ENCODE results near the gene ALDH2.

- TF ChIP-seq, protein P1, sequence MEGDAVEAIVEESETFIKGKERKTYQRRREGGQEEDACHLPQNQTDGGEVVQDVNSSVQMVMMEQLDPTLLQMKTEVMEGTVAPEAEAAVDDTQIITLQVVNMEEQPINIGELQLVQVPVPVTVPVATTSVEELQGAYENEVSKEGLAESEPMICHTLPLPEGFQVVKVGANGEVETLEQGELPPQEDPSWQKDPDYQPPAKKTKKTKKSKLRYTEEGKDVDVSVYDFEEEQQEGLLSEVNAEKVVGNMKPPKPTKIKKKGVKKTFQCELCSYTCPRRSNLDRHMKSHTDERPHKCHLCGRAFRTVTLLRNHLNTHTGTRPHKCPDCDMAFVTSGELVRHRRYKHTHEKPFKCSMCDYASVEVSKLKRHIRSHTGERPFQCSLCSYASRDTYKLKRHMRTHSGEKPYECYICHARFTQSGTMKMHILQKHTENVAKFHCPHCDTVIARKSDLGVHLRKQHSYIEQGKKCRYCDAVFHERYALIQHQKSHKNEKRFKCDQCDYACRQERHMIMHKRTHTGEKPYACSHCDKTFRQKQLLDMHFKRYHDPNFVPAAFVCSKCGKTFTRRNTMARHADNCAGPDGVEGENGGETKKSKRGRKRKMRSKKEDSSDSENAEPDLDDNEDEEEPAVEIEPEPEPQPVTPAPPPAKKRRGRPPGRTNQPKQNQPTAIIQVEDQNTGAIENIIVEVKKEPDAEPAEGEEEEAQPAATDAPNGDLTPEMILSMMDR (IDR thresholded peaks at IDR 0.05), result no peak
- TF ChIP-seq POLR2A (IDR thresholded peaks at IDR 0.05), result no peak
Measured at GRCh38 chr12:111789779-111790178, 23.0 kb downstream of the ALDH2 start.

Measured in uterus (tissue), 2 donors.